Body of pancreas (tissue), 4 donors: ENCODE measurements around the gene HMGN3.

Source experiments
- POLR2A ChIP-seq, 3 donors: fragments of 450-650 bp; IDR thresholded peaks; one replicate each; pipeline ENCODE4 v1.6.1; 2016; ENCODE audit warnings: antibody characterized with exemption in 3 of 3, mild to moderate bottlenecking in 2 of 3
- TF ChIP-seq, protein P1 (sequence below), 7 experiments: fragments of 450-650 bp in 4 of 7; fragments of 200-600 bp in 3 of 7; sonication (generic) in 3 of 7; IDR thresholded peaks; one replicate each; pipeline ENCODE4 v1.5.1; 2016 to 2019; ENCODE audit warnings: antibody characterized with exemption in 7 of 7

DNA sequence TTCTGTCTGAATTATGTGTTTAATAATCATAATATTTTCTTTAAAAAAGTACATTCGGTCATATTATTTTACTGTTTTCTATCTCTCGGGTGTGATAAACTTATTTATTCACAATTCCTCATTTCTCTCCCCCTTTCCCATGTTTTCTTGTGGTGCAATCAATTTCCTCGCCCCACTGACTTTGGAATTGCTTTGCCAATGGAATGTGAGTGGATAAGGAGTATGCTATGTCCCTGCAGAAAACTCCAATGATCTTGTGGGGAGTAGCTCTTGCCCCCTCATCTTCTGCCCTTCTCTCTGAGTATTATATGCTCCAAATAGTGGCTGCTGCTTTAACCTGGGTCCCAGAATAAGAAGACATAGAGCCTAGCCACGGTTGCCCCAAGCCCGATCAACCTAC is 64.1 kb downstream of the HMGN3 start:
- TF ChIP-seq, protein P1, sequence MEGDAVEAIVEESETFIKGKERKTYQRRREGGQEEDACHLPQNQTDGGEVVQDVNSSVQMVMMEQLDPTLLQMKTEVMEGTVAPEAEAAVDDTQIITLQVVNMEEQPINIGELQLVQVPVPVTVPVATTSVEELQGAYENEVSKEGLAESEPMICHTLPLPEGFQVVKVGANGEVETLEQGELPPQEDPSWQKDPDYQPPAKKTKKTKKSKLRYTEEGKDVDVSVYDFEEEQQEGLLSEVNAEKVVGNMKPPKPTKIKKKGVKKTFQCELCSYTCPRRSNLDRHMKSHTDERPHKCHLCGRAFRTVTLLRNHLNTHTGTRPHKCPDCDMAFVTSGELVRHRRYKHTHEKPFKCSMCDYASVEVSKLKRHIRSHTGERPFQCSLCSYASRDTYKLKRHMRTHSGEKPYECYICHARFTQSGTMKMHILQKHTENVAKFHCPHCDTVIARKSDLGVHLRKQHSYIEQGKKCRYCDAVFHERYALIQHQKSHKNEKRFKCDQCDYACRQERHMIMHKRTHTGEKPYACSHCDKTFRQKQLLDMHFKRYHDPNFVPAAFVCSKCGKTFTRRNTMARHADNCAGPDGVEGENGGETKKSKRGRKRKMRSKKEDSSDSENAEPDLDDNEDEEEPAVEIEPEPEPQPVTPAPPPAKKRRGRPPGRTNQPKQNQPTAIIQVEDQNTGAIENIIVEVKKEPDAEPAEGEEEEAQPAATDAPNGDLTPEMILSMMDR (IDR thresholded peaks at IDR 0.05), result no peak
- no peak for TF ChIP-seq POLR2A (IDR thresholded peaks at IDR 0.05)
